IMR-90 (cell line): ENCODE data around the gene PPIA. TPM values are rescaled to one million over a fixed set of nuclear protein-coding genes. Genes with fewer than 3 reads are reported as not detected.

ENCODE experiments used
- ATAC-seq: fragments of 200-7000 bp; cut with Tn5 transposase; 2 replicates; pipeline ENCODE4 v1.9.1; 2020; ENCODE audit warnings: low read depth, mild to moderate bottlenecking, moderate library complexity
- BruUV-seq: library from RNA; stranded (reverse); fragments of 400-500 nt; replicated peaks from 2 replicates; lab custom pipeline; 2021; lab: Mats Ljungman, UMichigan
- CTCF ChIA-PET: fragments of 300-600 bp; formaldehyde crosslinking; extraction: SDS; loops from one replicate; lab custom pipeline; 2021; ENCODE audit warnings: antibody characterized with exemption; lab: Yijun Ruan, JAX
- POLR2A ChIA-PET: fragments of 300-600 bp; sonication (Branson Sonifier 250); formaldehyde crosslinking; loops from one replicate; lab custom pipeline; 2022; ENCODE audit warnings: antibody characterized with exemption; ENCODE audit not compliant: unreplicated experiment; lab: Charles Lee
- DNase-seq: peaks from one replicate; pipeline ENCODE4 v3.0.0; 2013
- H2AFZ ChIP-seq: replicated peaks from 2 replicates; pipeline ENCODE3; 2013; ENCODE audit warnings: low read length, mild to moderate bottlenecking; ENCODE audit not compliant: poor library complexity
- H2AK5ac ChIP-seq: 2 replicates; pipeline ENCODE4 v1.6.1; 2013; ENCODE audit warnings: low read depth, low read length, inconsistent platforms
- H2AK9ac ChIP-seq: replicated peaks from 2 replicates; pipeline ENCODE3; 2013; ENCODE audit warnings: mild to moderate bottlenecking, low read depth, low read length, moderate library complexity; ENCODE audit not compliant: poor library complexity
- H2BK120ac ChIP-seq: 2 replicates; pipeline ENCODE4 v1.6.1; 2013; ENCODE audit warnings: low read depth, low read length, inconsistent platforms
- H2BK15ac ChIP-seq: 3 replicates; pipeline ENCODE4 v1.6.1; 2013; ENCODE audit warnings: low read depth, low read length, inconsistent platforms
- H2BK20ac ChIP-seq: 2 replicates; pipeline ENCODE4 v1.6.1; 2013; ENCODE audit warnings: low read depth, mild to moderate bottlenecking, inconsistent platforms, low read length, moderate library complexity
- H2BK5ac ChIP-seq: 2 replicates; pipeline ENCODE4 v1.6.1; 2013; ENCODE audit warnings: mild to moderate bottlenecking, low read depth, low read length, inconsistent platforms; ENCODE audit not compliant: poor library complexity, severe bottlenecking
- H3K14ac ChIP-seq: replicated peaks from 2 replicates; pipeline ENCODE4 v1.6.1; 2013; ENCODE audit warnings: low read depth, low read length, inconsistent platforms
- H3K18ac ChIP-seq: 2 replicates; pipeline ENCODE4 v1.6.1; 2013; ENCODE audit warnings: low read depth, low read length, control low read depth
- H3K23ac ChIP-seq: 2 replicates; pipeline ENCODE4 v1.6.1; 2013; ENCODE audit warnings: low read depth, low read length, inconsistent platforms
- H3K27ac ChIP-seq: 2 replicates; pipeline ENCODE4 v1.5.1; 2013; ENCODE audit warnings: mild to moderate bottlenecking, control low read depth, low read length; ENCODE audit not compliant: insufficient read depth
- H3K27me3 ChIP-seq: 2 replicates; pipeline ENCODE4 v1.6.1; 2013; ENCODE audit warnings: low read length; ENCODE audit not compliant: control insufficient read depth, insufficient read depth
- H3K36me3 ChIP-seq: 2 replicates; pipeline ENCODE4 v1.6.1; 2013; ENCODE audit warnings: low read length, mixed read lengths; ENCODE audit not compliant: control insufficient read depth, insufficient read depth
- H3K4ac ChIP-seq: 2 replicates; pipeline ENCODE4 v1.6.1; 2013; ENCODE audit warnings: low read depth, low read length, inconsistent platforms
- H3K4me1 ChIP-seq: 2 replicates; pipeline ENCODE4 v1.6.1; 2013; ENCODE audit warnings: low read length, mixed read lengths; ENCODE audit not compliant: control insufficient read depth, insufficient read depth
- H3K4me2 ChIP-seq: 2 replicates; pipeline ENCODE4 v1.6.1; 2013; ENCODE audit warnings: low read depth, mild to moderate bottlenecking, control low read depth, low read length, moderate library complexity
- H3K4me3 ChIP-seq: 2 replicates; pipeline ENCODE4 v1.5.1; 2013; ENCODE audit warnings: low read depth, mild to moderate bottlenecking, control low read depth, low read length, moderate library complexity; ENCODE audit not compliant: insufficient read depth
- H3K56ac ChIP-seq: 2 replicates; pipeline ENCODE4 v1.6.1; 2013; ENCODE audit warnings: low read length, inconsistent platforms; ENCODE audit not compliant: insufficient read depth; ENCODE audit errors: extremely low read depth
- H3K79me1 ChIP-seq, 2 experiments: 2 replicates each; pipeline ENCODE4 v1.6.1; 2013; ENCODE audit warnings: low read length in 2 of 2, inconsistent platforms in 1 of 2, low read depth in 1 of 2
- H3K9ac ChIP-seq: 2 replicates; pipeline ENCODE4 v1.6.1; 2013; ENCODE audit warnings: low read depth, low read length, control low read depth
- H3K9me1 ChIP-seq: 2 replicates; pipeline ENCODE4 v1.6.1; 2013; ENCODE audit warnings: low read length, inconsistent platforms; ENCODE audit not compliant: insufficient read depth
- H3K9me3 ChIP-seq: 2 replicates; pipeline ENCODE4 v1.6.1; 2013; ENCODE audit warnings: low read length; ENCODE audit not compliant: control insufficient read depth, insufficient read depth
- H4K20me1 ChIP-seq: 2 replicates; pipeline ENCODE4 v1.6.1; 2013; ENCODE audit warnings: low read length, inconsistent platforms; ENCODE audit not compliant: insufficient read depth
- H4K5ac ChIP-seq: 2 replicates; pipeline ENCODE4 v1.6.1; 2013; ENCODE audit warnings: mild to moderate bottlenecking, low read depth, low read length, control low read depth
- H4K8ac ChIP-seq, 2 experiments: 2 replicates each; pipeline ENCODE4 v1.6.1; 2013; ENCODE audit warnings: low read depth in 2 of 2, low read length in 2 of 2, control low read depth in 1 of 2, inconsistent platforms in 1 of 2
- H4K91ac ChIP-seq: 2 replicates; pipeline ENCODE4 v1.6.1; 2013; ENCODE audit warnings: low read depth, low read length, inconsistent platforms; ENCODE audit not compliant: insufficient read depth
- BHLHE40 ChIP-seq: fragments of 150-350 bp; IDR thresholded peaks from 2 replicates; pipeline ENCODE4 v1.6.1; 2016; ENCODE audit warnings: mild to moderate bottlenecking, low read depth, low read length
- CEBPB ChIP-seq: IDR thresholded peaks from 2 replicates; pipeline ENCODE4 v1.6.1; 2012; ENCODE audit warnings: low read depth, low read length, improper control_type of control experiment
- CHD1 ChIP-seq: IDR thresholded peaks from 2 replicates; pipeline ENCODE4 v1.6.1; 2012; ENCODE audit warnings: low read depth, low read length, improper control_type of control experiment
- FOS ChIP-seq: fragments of 150-350 bp; IDR thresholded peaks from 2 replicates; pipeline ENCODE4 v1.6.1; 2016; ENCODE audit warnings: low read depth, low read length
- MAFK ChIP-seq: IDR thresholded peaks from 2 replicates; pipeline ENCODE4 v1.6.1; 2012; ENCODE audit warnings: low read depth, low read length, improper control_type of control experiment
- MAZ ChIP-seq: IDR thresholded peaks from 2 replicates; pipeline ENCODE4 v1.6.1; 2012; ENCODE audit warnings: low read depth, mild to moderate bottlenecking, low read length, improper control_type of control experiment, moderate library complexity, borderline replicate concordance
- MXI1 ChIP-seq: IDR thresholded peaks from 2 replicates; pipeline ENCODE4 v1.6.1; 2012; ENCODE audit warnings: low read depth, mild to moderate bottlenecking, low read length, moderate library complexity, borderline replicate concordance
- NFE2L2 ChIP-seq: fragments of 150-350 bp; IDR thresholded peaks from 2 replicates; pipeline ENCODE4 v1.6.1; 2016; ENCODE audit warnings: low read depth, mild to moderate bottlenecking, low read length
- POLR2A ChIP-seq: IDR thresholded peaks from 2 replicates; pipeline ENCODE4 v1.6.1; 2012; ENCODE audit warnings: mild to moderate bottlenecking, low read depth, low read length
- RAD21 ChIP-seq: IDR thresholded peaks from 2 replicates; pipeline ENCODE4 v1.6.1; 2012; ENCODE audit warnings: low read length, improper control_type of control experiment
- RCOR1 ChIP-seq: IDR thresholded peaks from 2 replicates; pipeline ENCODE4 v1.6.1; 2012; ENCODE audit warnings: mild to moderate bottlenecking, low read length, improper control_type of control experiment; ENCODE audit not compliant: insufficient replicate concordance
- RFX5 ChIP-seq: IDR thresholded peaks from 2 replicates; pipeline ENCODE4 v1.8.0; 2012; ENCODE audit warnings: low read depth, mild to moderate bottlenecking, low read length, moderate library complexity
- SMC3 ChIP-seq: fragments of 150-350 bp; IDR thresholded peaks from 2 replicates; pipeline ENCODE4 v1.6.1; 2016; ENCODE audit warnings: low read depth, mild to moderate bottlenecking, antibody characterized with exemption, low read length, moderate library complexity
- WGBS, 2 experiments: methylation state at CpG; one replicate each; pipeline versions ENCODE4 v1.1.5 to v1.1.7; 2013; ENCODE audit warnings: missing lambda C conversion rate in 2 of 2; ENCODE audit not compliant: insufficient read length in 1 of 2; ENCODE audit errors: extremely low coverage in 2 of 2; 5-methylcytosine and 5-hydroxymethylcytosine counted together
- dilution Hi-C: fragments of 300-500 bp; cut with HindIII; formaldehyde crosslinking; loops from one replicate; pipeline ENCODE4 v1.14.3; 2018; ENCODE audit warnings: low sequenced_read_pairs; ENCODE audit not compliant: unreplicated experiment
- in situ Hi-C: fragments of 300-500 bp; cut with MboI; formaldehyde crosslinking; loops from 3 replicates; pipeline ENCODE4 v1.14.3; 2019; ENCODE audit warnings: low sequenced_read_pairs, inconsistent platforms, mixed read lengths
- intact Hi-C: fragments of 100-400 bp; cut with micrococcal nuclease; formaldehyde crosslinking; loops from 2 replicates; pipeline ENCODE4 v1.10.0; 2022
- polyA plus RNA-seq, 3 experiments: library from polyadenylated mRNA; depleted of rRNA; stranded (reverse); fragments of >200 nt; gene quantifications; 2 replicates each; pipeline ENCODE4 v1.2.3, GENCODE V29; 2012; ENCODE audit warnings: low replicate concordance in 1 of 3
- total RNA-seq: library from RNA; depleted of rRNA; stranded (reverse); fragments of >200 nt; gene quantifications from 2 replicates; pipeline ENCODE4 v1.2.3, GENCODE V29; 2012
- TF ChIP-seq, protein P1 (sequence below): fragments of 150-350 bp; IDR thresholded peaks from 2 replicates; pipeline ENCODE4 v1.6.1; 2016; ENCODE audit warnings: low read depth, mild to moderate bottlenecking, low read length, moderate library complexity, borderline replicate concordance
- TF ChIP-seq, protein P2 (sequence below): fragments of 150-350 bp; IDR thresholded peaks from 2 replicates; pipeline ENCODE4 v1.6.1; 2017; ENCODE audit warnings: mild to moderate bottlenecking, antibody characterized with exemption, low read length, low read depth

PPIA gene
- total and polyA plus RNA-seq, 2 of the 4 experiments (the other 2 are of a cell fraction): 3,396 to 4,883 TPM

- H3K23ac ChIP-seq: peak within 1 kb of the TSS; percentile 95
- dilution Hi-C loops: no loop called here
- TF ChIP-seq, protein P1, sequence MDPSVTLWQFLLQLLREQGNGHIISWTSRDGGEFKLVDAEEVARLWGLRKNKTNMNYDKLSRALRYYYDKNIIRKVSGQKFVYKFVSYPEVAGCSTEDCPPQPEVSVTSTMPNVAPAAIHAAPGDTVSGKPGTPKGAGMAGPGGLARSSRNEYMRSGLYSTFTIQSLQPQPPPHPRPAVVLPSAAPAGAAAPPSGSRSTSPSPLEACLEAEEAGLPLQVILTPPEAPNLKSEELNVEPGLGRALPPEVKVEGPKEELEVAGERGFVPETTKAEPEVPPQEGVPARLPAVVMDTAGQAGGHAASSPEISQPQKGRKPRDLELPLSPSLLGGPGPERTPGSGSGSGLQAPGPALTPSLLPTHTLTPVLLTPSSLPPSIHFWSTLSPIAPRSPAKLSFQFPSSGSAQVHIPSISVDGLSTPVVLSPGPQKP: no peak
- TF ChIP-seq MXI1: no peak; the same call in 1 of the 2 replicates
- TF ChIP-seq SMC3: no peak
- peak; percentile 93 for TF ChIP-seq FOS
- TF ChIP-seq BHLHE40: peak; percentile 46; the same call in 1 of the 2 replicates
- peak; percentile 69; the same call in 1 of the 2 replicates for TF ChIP-seq CEBPB
- TF ChIP-seq POLR2A: peak; percentile 76
- TF ChIP-seq RAD21: no peak
- TF ChIP-seq, protein P2, sequence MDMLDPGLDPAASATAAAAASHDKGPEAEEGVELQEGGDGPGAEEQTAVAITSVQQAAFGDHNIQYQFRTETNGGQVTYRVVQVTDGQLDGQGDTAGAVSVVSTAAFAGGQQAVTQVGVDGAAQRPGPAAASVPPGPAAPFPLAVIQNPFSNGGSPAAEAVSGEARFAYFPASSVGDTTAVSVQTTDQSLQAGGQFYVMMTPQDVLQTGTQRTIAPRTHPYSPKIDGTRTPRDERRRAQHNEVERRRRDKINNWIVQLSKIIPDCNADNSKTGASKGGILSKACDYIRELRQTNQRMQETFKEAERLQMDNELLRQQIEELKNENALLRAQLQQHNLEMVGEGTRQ: no peak
- TF ChIP-seq MAZ: peak; percentile 20; the same call in 1 of the 2 replicates
- no peak for TF ChIP-seq RFX5
- TF ChIP-seq CHD1: no peak
- no peak for TF ChIP-seq NFE2L2
- no peak for TF ChIP-seq RCOR1
- no peak for TF ChIP-seq MAFK
Observed at GRCh38 chr7:44847920-44848634, 51.6 kb downstream of the PPIA start, which contains the start of gene H2AZ2. Gene H2AZ2 (minus strand): TSS chr7:44848087. CDS start chr7:44847971, 116 bp downstream.

More at GRCh38 chr7:44847920-44848634, 51.6 kb downstream of the PPIA start, which contains the start of gene H2AZ2:
- Histone ChIP-seq H2AFZ (peak within 1 kb of the TSS; percentile 95), H3K9me3 (no peaks in the 10 kb centered on the region), H4K91ac (peak within 1 kb of the TSS; percentile 92), H3K79me1 (peaks cover 0 to 17% of the 10 kb centered on the region in 2 experiments; a peak in 1 of 4 replicates), H3K56ac (peak within 1 kb of the TSS; percentile 95), H3K4me1 (peaks cover 2% of the 10 kb centered on the region; the same call in 1 of the 2 replicates), H4K8ac (peak within 1 kb of the TSS; percentile 93 to 95), H2AK9ac (peak within 1 kb of the TSS; percentile 75), H2BK15ac (peak within 1 kb of the TSS; percentile 0; the same call in 1 of the 3 replicates), H3K4ac (peak within 1 kb of the TSS; percentile 81), H2BK5ac (peak within 1 kb of the TSS; percentile 77), H4K5ac (peak within 1 kb of the TSS; percentile 78; the same call in 1 of the 2 replicates), H3K9me1 (peaks cover 3% of the 10 kb centered on the region; the same call in 1 of the 2 replicates), H3K36me3 (no peaks in the 10 kb centered on the region), H2AK5ac (peak within 1 kb of the TSS; percentile 48), H2BK120ac (peak within 1 kb of the TSS; percentile 43; the same call in 1 of the 2 replicates), H3K14ac (peak within 1 kb of the TSS; percentile 75), H3K27me3 (no peaks in the 10 kb centered on the region), H3K18ac (peak within 1 kb of the TSS; percentile 83; the same call in 1 of the 2 replicates), H3K4me3 (peak within 1 kb of the TSS; percentile 90), H4K20me1 (peaks cover 12% of the 10 kb centered on the region), H2BK20ac (no peak within 1 kb of the TSS), H3K27ac (peak within 1 kb of the TSS; percentile 81), H3K4me2 (peak within 1 kb of the TSS; percentile 96), H3K9ac (peak within 1 kb of the TSS; percentile 94)
- WGBS, 2 experiments: 0% methylated on average over 45 of the region's 70 CpGs; no CpG with 5 or more reads in 1 of the 2 experiments
- intact Hi-C loops: loop anchor here (1.0 to 5.0 kb wide), 6 partner anchors 37 to 260 kb away; partner anchors contain the start of genes OGDH and PURB
- peak; percentile 93 for ATAC-seq
- in situ Hi-C loops: loop anchor here (10.0 kb wide), 1 partner anchor 253 kb away; no protein-coding TSS in a partner anchor
- ChIA-PET CTCF (interaction anchor here (0.7 to 1.6 kb wide), 4 partner anchors 9 to 288 kb away, joined by 3 to 5 read pairs (median 3); no protein-coding TSS in a partner anchor), POLR2A (no interaction called here)
- BruUV-seq: no TSS peak
- peak; percentile 100 for DNase-seq
